H9 (cell line): Measurements from ENCODE around the gene IGF1R. TPM values are rescaled to one million over a fixed set of nuclear protein-coding genes. Genes with fewer than 3 reads are reported as not detected.

Experiments used
- DNase-seq: peaks from one replicate; pipeline ENCODE4 v3.0.0-alpha.2; 2017
- H2AFZ ChIP-seq: one replicate; pipeline ENCODE4 v1.6.1; 2013; ENCODE audit warnings: mild to moderate bottlenecking, low read length, control low read depth, moderate library complexity
- H2AK5ac ChIP-seq: 2 replicates; pipeline ENCODE4 v1.6.1; 2013; ENCODE audit warnings: low read length, control low read depth, mixed read lengths; ENCODE audit not compliant: insufficient read length
- H2BK120ac ChIP-seq: one replicate; pipeline ENCODE4 v1.6.1; 2013; ENCODE audit warnings: low read depth, mild to moderate bottlenecking, low read length, control low read depth, inconsistent platforms; ENCODE audit not compliant: poor library complexity, severe bottlenecking
- H2BK12ac ChIP-seq: 2 replicates; pipeline ENCODE4 v1.6.1; 2013; ENCODE audit warnings: low read length, control low read depth, mixed read lengths, low read depth; ENCODE audit not compliant: insufficient read length
- H2BK15ac ChIP-seq: 2 replicates; pipeline ENCODE4 v1.6.1; 2013; ENCODE audit warnings: low read depth, low read length, control low read depth
- H2BK20ac ChIP-seq: one replicate; pipeline ENCODE4 v1.6.1; 2013; ENCODE audit warnings: low read depth, mild to moderate bottlenecking, low read length, control low read depth, inconsistent platforms; ENCODE audit not compliant: poor library complexity, severe bottlenecking
- H2BK5ac ChIP-seq: 2 replicates; pipeline ENCODE4 v1.6.1; 2013; ENCODE audit warnings: low read length, control low read depth, mixed read lengths; ENCODE audit not compliant: insufficient read length
- H3K14ac ChIP-seq: 2 replicates; pipeline ENCODE4 v1.6.1; 2013; ENCODE audit warnings: low read length, control low read depth; ENCODE audit not compliant: insufficient read depth
- H3K18ac ChIP-seq: 2 replicates; pipeline ENCODE4 v1.6.1; 2013; ENCODE audit warnings: low read depth, mild to moderate bottlenecking, mixed read lengths, low read length, control low read depth; ENCODE audit not compliant: insufficient read length
- H3K23ac ChIP-seq: 2 replicates; pipeline ENCODE4 v1.6.1; 2013; ENCODE audit warnings: low read length, control low read depth, mixed read lengths, low read depth; ENCODE audit not compliant: insufficient read length
- H3K23me2 ChIP-seq: 2 replicates; pipeline ENCODE4 v1.6.1; 2013; ENCODE audit warnings: low read depth, mild to moderate bottlenecking, mixed read lengths, low read length, control low read depth; ENCODE audit not compliant: insufficient read length, poor library complexity, severe bottlenecking
- H3K27ac ChIP-seq: 2 replicates; pipeline ENCODE4 v1.5.1; 2013; ENCODE audit warnings: low read length, control low read depth, mixed read lengths, low read depth; ENCODE audit not compliant: insufficient read length
- H3K27me3 ChIP-seq: 2 replicates; pipeline ENCODE4 v1.6.1; 2013; ENCODE audit warnings: low read length, control low read depth, inconsistent platforms; ENCODE audit not compliant: insufficient read depth
- H3K4ac ChIP-seq: 2 replicates; pipeline ENCODE4 v1.6.1; 2013; ENCODE audit warnings: low read depth, mild to moderate bottlenecking, control low read depth, inconsistent platforms, low read length, moderate library complexity
- H3K4me1 ChIP-seq: 2 replicates; pipeline ENCODE4 v1.6.1; 2013; ENCODE audit warnings: low read length, control low read depth, inconsistent platforms; ENCODE audit not compliant: insufficient read depth
- H3K4me2 ChIP-seq: 2 replicates; pipeline ENCODE4 v1.6.1; 2013; ENCODE audit warnings: low read length, control low read depth, mixed read lengths; ENCODE audit not compliant: insufficient read length, insufficient read depth
- H3K56ac ChIP-seq: 2 replicates; pipeline ENCODE4 v1.6.1; 2013; ENCODE audit warnings: low read depth, mild to moderate bottlenecking, mixed read lengths, low read length, control low read depth; ENCODE audit not compliant: insufficient read length
- H3K79me1 ChIP-seq: 2 replicates; pipeline ENCODE4 v1.6.1; 2013; ENCODE audit warnings: low read depth, mild to moderate bottlenecking, moderate library complexity, low read length, control low read depth, inconsistent platforms; ENCODE audit not compliant: insufficient read depth, poor library complexity, severe bottlenecking
- H3K79me2 ChIP-seq: 2 replicates; pipeline ENCODE4 v1.6.1; 2013; ENCODE audit warnings: low read length, control low read depth, inconsistent platforms; ENCODE audit not compliant: insufficient read depth
- H3K9ac ChIP-seq: 2 replicates; pipeline ENCODE4 v1.6.1; 2013; ENCODE audit warnings: low read length, control low read depth, mixed read lengths; ENCODE audit not compliant: insufficient read length; ENCODE audit errors: extremely low read depth
- H3K9me3 ChIP-seq: one replicate; pipeline ENCODE4 v1.6.1; 2013; ENCODE audit warnings: low read depth, low read length, inconsistent platforms; ENCODE audit not compliant: control insufficient read depth
- H3T11ph ChIP-seq: one replicate; pipeline ENCODE4 v1.6.1; 2013; ENCODE audit warnings: mild to moderate bottlenecking, low read length, control low read depth, inconsistent platforms
- H4K20me1 ChIP-seq: one replicate; pipeline ENCODE4 v1.6.1; 2013; ENCODE audit not compliant: control insufficient read depth, insufficient read length, insufficient read depth
- H4K5ac ChIP-seq: 2 replicates; pipeline ENCODE4 v1.6.1; 2013; ENCODE audit warnings: low read depth, mild to moderate bottlenecking, mixed read lengths, low read length, control low read depth; ENCODE audit not compliant: insufficient read length
- H4K8ac ChIP-seq: replicated peaks from 2 replicates; pipeline ENCODE4 v1.6.1; 2013; ENCODE audit warnings: low read length, control low read depth, mixed read lengths, low read depth; ENCODE audit not compliant: insufficient read length
- H4K91ac ChIP-seq: 2 replicates; pipeline ENCODE4 v1.6.1; 2013; ENCODE audit warnings: low read depth, mild to moderate bottlenecking, moderate library complexity, mixed read lengths, low read length, control low read depth; ENCODE audit not compliant: insufficient read length
- H3K27ac Mint-ChIP-seq, 3 experiments: 2 replicates in 2 of 3; 3 replicates in 1 of 3; pipeline ENCODE4 v1.8.0; 2020 to 2021; ENCODE audit warnings: mixed read lengths in 3 of 3, mild to moderate bottlenecking in 1 of 3, moderate library complexity in 1 of 3
- H3K27me3 Mint-ChIP-seq: 2 replicates; pipeline ENCODE4 v1.8.0; 2021; ENCODE audit warnings: low read depth, mild to moderate bottlenecking, moderate library complexity, mixed read lengths
- H3K36me3 Mint-ChIP-seq, 3 experiments: 2 replicates in 2 of 3; 3 replicates in 1 of 3; pipeline ENCODE4 v1.8.0; 2020 to 2021; ENCODE audit warnings: low read depth in 3 of 3, mixed read lengths in 3 of 3; ENCODE audit not compliant: insufficient read depth in 1 of 3
- H3K4me1 Mint-ChIP-seq, 2 experiments: 2 replicates each; pipeline ENCODE4 v1.8.0; 2020; ENCODE audit warnings: mixed read lengths in 2 of 2
- H3K4me3 Mint-ChIP-seq, 2 experiments: 2 replicates in 1 of 2; 3 replicates in 1 of 2; pipeline ENCODE4 v1.8.0; 2020 to 2021; ENCODE audit warnings: mild to moderate bottlenecking in 2 of 2, mixed read lengths in 2 of 2, moderate library complexity in 1 of 2
- H3K9me3 Mint-ChIP-seq, 2 experiments: 2 replicates in 1 of 2; 3 replicates in 1 of 2; pipeline ENCODE4 v1.8.0; 2020; ENCODE audit warnings: mild to moderate bottlenecking in 2 of 2, mixed read lengths in 2 of 2, moderate library complexity in 1 of 2
- WGBS: extraction: QIAGEN DNeasy Blood & Tissue Kit; methylation state at CpG from one replicate; pipeline ENCODE4 v1.1.7; 2013; ENCODE audit warnings: missing lambda C conversion rate, low lambda C conversion rate, mixed read lengths; ENCODE audit not compliant: insufficient read length; ENCODE audit errors: extremely low coverage; 5-methylcytosine and 5-hydroxymethylcytosine counted together
- total RNA-seq: library from RNA; stranded (reverse); gene quantifications from 2 replicates; pipeline ENCODE4 v1.2.1, GENCODE V29; 2021
- TF ChIP-seq, protein P1 (sequence below): fragments of 200-600 bp; sonication (generic); conservative IDR thresholded peaks from 3 replicates; pipeline ENCODE4 v1.8.0; 2021; ENCODE audit warnings: antibody characterized with exemption, mild to moderate bottlenecking

The IGF1R gene
- total RNA-seq, 1 experiment from 2014 or later = 70.0 TPM

DNA sequence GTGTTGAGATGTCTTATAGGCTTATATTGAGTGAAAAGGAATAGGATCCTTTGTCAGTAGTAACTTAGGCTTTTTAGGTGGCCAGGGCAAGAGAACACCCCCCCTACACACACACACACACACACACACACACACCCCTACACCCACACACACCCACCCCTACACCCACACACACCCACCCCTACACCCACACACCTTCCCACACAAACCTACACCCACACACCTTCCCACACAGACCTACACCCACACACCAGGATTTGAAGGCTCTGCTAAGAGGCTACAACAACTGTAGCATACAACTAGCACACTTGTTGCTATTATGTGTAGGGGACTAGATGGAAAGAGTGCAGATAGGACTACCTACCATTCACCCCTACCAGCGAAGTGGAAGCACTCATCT lies 186.6 kb downstream of the IGF1R start:
- Histone ChIP-seq H3K4me2 (no peak overlapping the region), H4K91ac (no peak overlapping the region), H2AK5ac (no peak overlapping the region), H2AFZ (no peak overlapping the region), H3K9me3 (peaks cover 3% of the 10 kb centered on the region), H3K9ac (no peak overlapping the region), H4K5ac (no peak overlapping the region), H4K20me1 (no peaks in the 10 kb centered on the region), H3T11ph (no peak overlapping the region), H3K79me2 (peaks cover 11% of the 10 kb centered on the region; the same call in 1 of the 2 replicates), H3K23me2 (no peaks in the 10 kb centered on the region), H3K27me3 (no peaks in the 10 kb centered on the region), H3K27ac (no peak overlapping the region), H3K23ac (no peak overlapping the region), H3K4ac (no peak overlapping the region), H2BK5ac (no peak overlapping the region), H2BK15ac (no peak overlapping the region), H3K4me1 (no peaks in the 10 kb centered on the region; the same call in 1 of the 2 replicates), H3K56ac (no peak overlapping the region), H3K79me1 (no peaks in the 10 kb centered on the region), H2BK120ac (no peak overlapping the region), H2BK12ac (no peak overlapping the region), H4K8ac (no peak overlapping the region), H3K14ac (no peak overlapping the region), H3K18ac (no peak overlapping the region), H2BK20ac (no peak overlapping the region)
- Mint-ChIP-seq H3K9me3 (peaks cover 20% of the 10 kb centered on the region in 2 experiments), H3K4me1 (peaks cover 25 to 33% of the 10 kb centered on the region in 2 experiments), H3K36me3 (peaks cover 28 to 36% (median 29%) of the 10 kb centered on the region in 3 experiments), H3K27ac (no peak overlapping the region), H3K4me3 (no peak overlapping the region), H3K27me3 (no peaks in the 10 kb centered on the region)
- TF ChIP-seq, protein P1, sequence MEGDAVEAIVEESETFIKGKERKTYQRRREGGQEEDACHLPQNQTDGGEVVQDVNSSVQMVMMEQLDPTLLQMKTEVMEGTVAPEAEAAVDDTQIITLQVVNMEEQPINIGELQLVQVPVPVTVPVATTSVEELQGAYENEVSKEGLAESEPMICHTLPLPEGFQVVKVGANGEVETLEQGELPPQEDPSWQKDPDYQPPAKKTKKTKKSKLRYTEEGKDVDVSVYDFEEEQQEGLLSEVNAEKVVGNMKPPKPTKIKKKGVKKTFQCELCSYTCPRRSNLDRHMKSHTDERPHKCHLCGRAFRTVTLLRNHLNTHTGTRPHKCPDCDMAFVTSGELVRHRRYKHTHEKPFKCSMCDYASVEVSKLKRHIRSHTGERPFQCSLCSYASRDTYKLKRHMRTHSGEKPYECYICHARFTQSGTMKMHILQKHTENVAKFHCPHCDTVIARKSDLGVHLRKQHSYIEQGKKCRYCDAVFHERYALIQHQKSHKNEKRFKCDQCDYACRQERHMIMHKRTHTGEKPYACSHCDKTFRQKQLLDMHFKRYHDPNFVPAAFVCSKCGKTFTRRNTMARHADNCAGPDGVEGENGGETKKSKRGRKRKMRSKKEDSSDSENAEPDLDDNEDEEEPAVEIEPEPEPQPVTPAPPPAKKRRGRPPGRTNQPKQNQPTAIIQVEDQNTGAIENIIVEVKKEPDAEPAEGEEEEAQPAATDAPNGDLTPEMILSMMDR = no peak
- WGBS = no CpG with 5 or more reads among the region's 1 CpG
- no peak for DNase-seq
